Measurements from ENCODE around the gene INPP4B. TPM values are rescaled to one million over a fixed set of nuclear protein-coding genes. Genes with fewer than 3 reads are reported as not detected.

The INPP4B gene
- total RNA-seq, 1 donor from 2014 or later: 10.9 TPM

GRCh38 chr4:142696334-142697122, 149.6 kb downstream of the INPP4B start:
- Histone ChIP-seq H3K36me3 (ENCODE audit: control insufficient read depth, insufficient read depth, low read length) (no peaks in the 10 kb centered on the region), H3K4me3 (ENCODE audit: low read depth, low read length) (no peak overlapping the region), H3K27me3 (ENCODE audit: control insufficient read depth, insufficient read depth, low read length) (no peaks in the 10 kb centered on the region)
- no peak for TF ChIP-seq CTCF (IDR thresholded peaks at IDR 0.05; ENCODE audit: insufficient read depth, low read length, poor library complexity, severe bottlenecking)
- no peak for DNase-seq (ENCODE audit: low read depth)

GRCh38 chr4:142690406-142691163, 155.5 kb downstream of the INPP4B start:
- no peak for DNase-seq (ENCODE audit: low read depth)
- no peaks in the 10 kb centered on the region for H3K27me3 ChIP-seq (ENCODE audit: control insufficient read depth, insufficient read depth, low read length)
- no peak for TF ChIP-seq CTCF (IDR thresholded peaks at IDR 0.05; ENCODE audit: insufficient read depth, low read length, poor library complexity, severe bottlenecking)

GRCh38 chr4:142687547-142688275, 158.4 kb downstream of the INPP4B start:
- DNase-seq (ENCODE audit: low read depth): no peak
- no peaks in the 10 kb centered on the region for H3K36me3 ChIP-seq (ENCODE audit: control insufficient read depth, insufficient read depth, low read length)
- TF ChIP-seq CTCF (IDR thresholded peaks at IDR 0.05; ENCODE audit: insufficient read depth, low read length, poor library complexity, severe bottlenecking): no peak
- no peak overlapping the region for H3K4me3 ChIP-seq (ENCODE audit: low read depth, low read length)
- H3K27me3 ChIP-seq (ENCODE audit: control insufficient read depth, insufficient read depth, low read length): no peaks in the 10 kb centered on the region

More at GRCh38 chr4:142690406-142691163, 155.5 kb downstream of the INPP4B start:
- no peak overlapping the region for H3K4me3 ChIP-seq (ENCODE audit: low read depth, low read length)
- no peaks in the 10 kb centered on the region for H3K36me3 ChIP-seq (ENCODE audit: control insufficient read depth, insufficient read depth, low read length)

GRCh38 chr4:142686081-142686480, 160.0 kb downstream of the INPP4B start:
- no peaks in the 10 kb centered on the region for H3K27me3 ChIP-seq (ENCODE audit: control insufficient read depth, insufficient read depth, low read length)
- H3K4me3 ChIP-seq (ENCODE audit: low read depth, low read length): no peak overlapping the region
- DNase-seq (ENCODE audit: low read depth): no peak
- no peak for TF ChIP-seq CTCF (IDR thresholded peaks at IDR 0.05; ENCODE audit: insufficient read depth, low read length, poor library complexity, severe bottlenecking)
- H3K36me3 ChIP-seq (ENCODE audit: control insufficient read depth, insufficient read depth, low read length): no peaks in the 10 kb centered on the region

GRCh38 chr4:142683997-142684396, 162.1 kb downstream of the INPP4B start:
- Histone ChIP-seq H3K4me3 (ENCODE audit: low read depth, low read length) (no peak overlapping the region), H3K27me3 (ENCODE audit: control insufficient read depth, insufficient read depth, low read length) (no peaks in the 10 kb centered on the region), H3K36me3 (ENCODE audit: control insufficient read depth, insufficient read depth, low read length) (no peaks in the 10 kb centered on the region)
- DNase-seq (ENCODE audit: low read depth): no peak
- TF ChIP-seq CTCF (IDR thresholded peaks at IDR 0.05; ENCODE audit: insufficient read depth, low read length, poor library complexity, severe bottlenecking): no peak
